ENCODE measurements around the gene CD209.

GRCh38 chr19:7706955-7707456, 40.3 kb downstream of the CD209 start:
- no peak for TF ChIP-seq CTCF (conservative IDR thresholded peaks at IDR 0.05 in 1 of 2, IDR thresholded peaks at IDR 0.05 in 1 of 2; ENCODE audit: low read depth in 1 of 2, low read length in 2 of 2)
- TF ChIP-seq EZH2 (IDR thresholded peaks at IDR 0.05; ENCODE audit: low read length, missing control alignments): no peak

Measured in fibroblast of lung (primary cell).